OCI-LY1 (cell line): ENCODE measurements around the gene KRR1.

Experiments
- H2AFZ ChIP-seq: fragments of 200-600 bp; sonication (generic), shearing (Covaris generic); 2 replicates; pipeline ENCODE4 v1.6.0; 2014; ENCODE audit warnings: antibody characterized with exemption, mild to moderate bottlenecking, low read length
- H3F3A ChIP-seq: fragments of 200-600 bp; sonication (generic), shearing (Covaris generic); 2 replicates; pipeline ENCODE4 v1.6.0; 2014; ENCODE audit warnings: mild to moderate bottlenecking, antibody characterized with exemption, low read length, moderate library complexity; ENCODE audit not compliant: insufficient read depth
- H3K27ac ChIP-seq: fragments of 200-600 bp; sonication (generic); 2 replicates; pipeline ENCODE4 v1.5.1; 2014; ENCODE audit warnings: low read length, mixed run types, mild to moderate bottlenecking, low read depth; ENCODE audit not compliant: poor library complexity, severe bottlenecking
- H3K27me3 ChIP-seq: fragments of 200-600 bp; sonication (generic); 2 replicates; pipeline ENCODE4 v1.6.0; 2014; ENCODE audit warnings: antibody characterized with exemption, mild to moderate bottlenecking, low read length, moderate library complexity; ENCODE audit not compliant: insufficient read depth
- H3K36me3 ChIP-seq: fragments of 200-600 bp; sonication (generic); 2 replicates; pipeline ENCODE4 v1.6.1; 2014; ENCODE audit warnings: mild to moderate bottlenecking, antibody characterized with exemption, low read length, moderate library complexity, mixed read lengths; ENCODE audit not compliant: insufficient read depth
- H3K4me1 ChIP-seq: fragments of 200-600 bp; sonication (generic); 2 replicates; pipeline ENCODE4 v1.5.1; 2014; ENCODE audit warnings: mild to moderate bottlenecking, low read length, moderate library complexity; ENCODE audit not compliant: insufficient read depth, severe bottlenecking
- H3K4me2 ChIP-seq: fragments of 200-600 bp; sonication (generic), shearing (Covaris generic); 2 replicates; pipeline ENCODE4 v1.6.1; 2014; ENCODE audit warnings: low read length
- H3K4me3 ChIP-seq: fragments of 200-600 bp; sonication (generic); 2 replicates; pipeline ENCODE4 v1.5.1; 2014; ENCODE audit warnings: low read length, low read depth, mild to moderate bottlenecking, mixed read lengths; ENCODE audit not compliant: poor library complexity, severe bottlenecking
- H3K79me2 ChIP-seq: fragments of 200-600 bp; shearing (Covaris generic); 2 replicates; pipeline ENCODE4 v1.6.1; 2016; ENCODE audit warnings: mixed run types, low read length, mixed read lengths; ENCODE audit not compliant: insufficient read depth
- H3K9ac ChIP-seq: fragments of 200-600 bp; sonication (generic), shearing (Covaris generic); 2 replicates; pipeline ENCODE4 v1.6.1; 2014; ENCODE audit warnings: mild to moderate bottlenecking, low read length, mixed read lengths
- H3K9me2 ChIP-seq: fragments of 200-600 bp; sonication (generic), shearing (Covaris generic); 2 replicates; pipeline ENCODE4 v1.6.1; 2014; ENCODE audit warnings: low read depth, mild to moderate bottlenecking, low read length, mixed read lengths
- H3K9me3 ChIP-seq: fragments of 200-600 bp; shearing (Covaris generic); 2 replicates; pipeline ENCODE4 v1.6.1; 2014; ENCODE audit warnings: low read length, mixed read lengths
- H4K20me1 ChIP-seq: fragments of 200-600 bp; sonication (generic), shearing (Covaris generic); 2 replicates; pipeline ENCODE4 v1.6.0; 2016; ENCODE audit warnings: mild to moderate bottlenecking, low read length; ENCODE audit not compliant: insufficient read depth
- CTCF ChIP-seq: fragments of 200-600 bp; sonication (generic), shearing (Covaris generic); IDR thresholded peaks from 2 replicates; pipeline ENCODE4 v1.5.1; 2017; ENCODE audit warnings: mild to moderate bottlenecking, antibody characterized with exemption, low read length, moderate library complexity, mixed read lengths
- EZH2 ChIP-seq: fragments of 200-600 bp; sonication (generic), shearing (Covaris generic); IDR thresholded peaks from 2 replicates; pipeline ENCODE4 v1.8.0; 2017; ENCODE audit warnings: borderline replicate concordance, mixed run types, mild to moderate bottlenecking, antibody characterized with exemption, low read length, moderate library complexity, mixed read lengths

Gene KRR1

GRCh38 chr12:75455839-75456238, 55.6 kb downstream of the KRR1 start:
- no peaks in the 10 kb centered on the region for H3K9me2 ChIP-seq
- H3F3A ChIP-seq, result no peaks in the 10 kb centered on the region
- H3K4me2 ChIP-seq, result no peak overlapping the region
- no peaks in the 10 kb centered on the region for H3K36me3 ChIP-seq
- TF ChIP-seq CTCF, result no peak
- no peak for TF ChIP-seq EZH2
- H3K4me3 ChIP-seq, result no peak overlapping the region
- no peaks in the 10 kb centered on the region for H3K79me2 ChIP-seq
- H3K9me3 ChIP-seq, result 0 out of 2 replicates have a peak, but pooled peaks cover 3% of the 10 kb centered on the region
- H3K27ac ChIP-seq, result no peak overlapping the region
- H3K4me1 ChIP-seq, result no peaks in the 10 kb centered on the region
- no peaks in the 10 kb centered on the region for H3K27me3 ChIP-seq
- H3K9ac ChIP-seq, result no peak overlapping the region
- no peaks in the 10 kb centered on the region for H4K20me1 ChIP-seq
- H2AFZ ChIP-seq, result no peak overlapping the region

GRCh38 chr12:75452675-75453330, 58.6 kb downstream of the KRR1 start:
- H3F3A ChIP-seq, result no peaks in the 10 kb centered on the region
- H3K9ac ChIP-seq, result no peak overlapping the region
- H3K4me2 ChIP-seq, result no peak overlapping the region
- no peaks in the 10 kb centered on the region for H3K4me1 ChIP-seq
- no peaks in the 10 kb centered on the region for H4K20me1 ChIP-seq
- H2AFZ ChIP-seq, result no peak overlapping the region
- no peaks in the 10 kb centered on the region for H3K79me2 ChIP-seq
- TF ChIP-seq EZH2, result no peak
- TF ChIP-seq CTCF, result no peak
- no peaks in the 10 kb centered on the region for H3K9me2 ChIP-seq
- no peak overlapping the region for H3K4me3 ChIP-seq
- H3K27ac ChIP-seq, result no peak overlapping the region
- no peaks in the 10 kb centered on the region for H3K36me3 ChIP-seq
- 0 out of 2 replicates have a peak, but pooled peaks cover 3% of the 10 kb centered on the region for H3K9me3 ChIP-seq
- H3K27me3 ChIP-seq, result no peaks in the 10 kb centered on the region

- no peak overlapping the region for H3K4me2 ChIP-seq
- H3K4me3 ChIP-seq, result no peak overlapping the region
- H3K9me3 ChIP-seq, result no peaks in the 10 kb centered on the region
- no peaks in the 10 kb centered on the region for H3K9me2 ChIP-seq
- H3K4me1 ChIP-seq, result no peaks in the 10 kb centered on the region
- no peaks in the 10 kb centered on the region for H3K36me3 ChIP-seq
- H3K27ac ChIP-seq, result no peak overlapping the region
- no peaks in the 10 kb centered on the region for H4K20me1 ChIP-seq
- H3K79me2 ChIP-seq, result no peaks in the 10 kb centered on the region
- no peaks in the 10 kb centered on the region for H3F3A ChIP-seq
- H3K9ac ChIP-seq, result no peak overlapping the region
- TF ChIP-seq EZH2, result no peak
- no peak for TF ChIP-seq CTCF
- no peaks in the 10 kb centered on the region for H3K27me3 ChIP-seq
- H2AFZ ChIP-seq, result no peak overlapping the region
Observed at GRCh38 chr12:75447691-75448393, 63.6 kb downstream of the KRR1 start.
